Lung (tissue), 12 donors: Measurements from ENCODE around the gene CASR. TPM values are rescaled to one million over a fixed set of nuclear protein-coding genes. Genes with fewer than 3 reads are reported as not detected.

Source experiments
- ATAC-seq: fragments of 200-7000 bp; cut with Tn5 transposase; one replicate; pipeline ENCODE4 v1.9.1; 2020; ENCODE audit warnings: moderate number of reproducible peaks; ENCODE audit not compliant: insufficient read depth, low FRiP score
- DNase-seq, 3 donors: peaks; one replicate each; pipeline ENCODE4 v3.0.0-alpha.2; 2013 to 2017
- H3K27ac ChIP-seq, 2 donors: one replicate each; pipeline ENCODE4 v1.5.1; 2013; ENCODE audit warnings: mild to moderate bottlenecking in 2 of 2, moderate library complexity in 2 of 2, control low read depth in 1 of 2, inconsistent platforms in 1 of 2, low read depth in 1 of 2, low read length in 1 of 2
- H3K27me3 ChIP-seq, 3 donors: one replicate each; pipeline ENCODE4 v1.5.1; 2013; ENCODE audit warnings: low read length in 2 of 3; ENCODE audit not compliant: control insufficient read depth in 3 of 3, insufficient read depth in 3 of 3
- H3K36me3 ChIP-seq, 4 donors: one replicate each; pipeline ENCODE4 v1.5.1; 2013; ENCODE audit warnings: low read length in 4 of 4, mild to moderate bottlenecking in 1 of 4, moderate library complexity in 1 of 4; ENCODE audit not compliant: control insufficient read depth in 4 of 4, insufficient read depth in 4 of 4
- H3K4me1 ChIP-seq, 5 donors: one replicate each; pipeline ENCODE4 v1.5.1; 2013; ENCODE audit warnings: low read length in 5 of 5, mild to moderate bottlenecking in 2 of 5, moderate library complexity in 1 of 5; ENCODE audit not compliant: control insufficient read depth in 5 of 5, insufficient read depth in 5 of 5
- H3K4me3 ChIP-seq: one replicate; pipeline ENCODE4 v1.5.1; 2013; ENCODE audit warnings: mild to moderate bottlenecking, control low read depth, moderate library complexity
- H3K9ac ChIP-seq, 2 donors: one replicate each; pipeline ENCODE4 v1.5.1; 2013; ENCODE audit warnings: low read length in 2 of 2, control low read depth in 1 of 2; ENCODE audit not compliant: insufficient read depth in 1 of 2
- H3K9me3 ChIP-seq, 4 donors: one replicate each; pipeline ENCODE4 v1.5.1; 2013; ENCODE audit warnings: low read length in 3 of 4, mild to moderate bottlenecking in 1 of 4, moderate library complexity in 1 of 4; ENCODE audit not compliant: control insufficient read depth in 4 of 4, insufficient read depth in 3 of 4
- CTCF ChIP-seq: IDR thresholded peaks from 2 replicates; pipeline ENCODE4 v1.5.1; 2012; ENCODE audit warnings: mild to moderate bottlenecking; ENCODE audit errors: control extremely low read depth, extremely low read depth
- WGBS, 2 donors: extraction: QIAGEN DNeasy Blood & Tissue Kit; methylation state at CpG; one replicate each; pipeline ENCODE4 v1.1.7; 2013; 5-methylcytosine and 5-hydroxymethylcytosine counted together
- polyA plus RNA-seq, 2 donors: library from polyadenylated mRNA; stranded (reverse); fragments of 200-250 nt; gene quantifications; one replicate each; pipeline ENCODE4 v1.2.1, GENCODE V29; 2013
- total RNA-seq, 2 donors: library from RNA; depleted of rRNA in 1 of 2; stranded (reverse); fragments of >200 nt in 1 of 2; gene quantifications; one replicate each; pipeline ENCODE4 v1.2.1, GENCODE V29; 2014 to 2021
- donor health status: control.
- donor health status: control.
- donor health status: Bipolar disorder and iron deficiency.
- donor health status: healthy.
- donor health status: DM: yes; HTN: yes; CAD: no.

Gene CASR
- total and polyA plus RNA-seq, 4 donors = 0.02 to 0.40 (median 0.02) TPM; not detected in 1

GRCh38 chr3:122184591-122184929 lies 1.1 kb downstream of the CASR start:
- H3K4me3 ChIP-seq = no peak overlapping the region
- H3K36me3 ChIP-seq = no peaks in the 10 kb centered on the region
- no peak overlapping the region for H3K9ac ChIP-seq
- DNase-seq (no peak), ATAC-seq (no peak)
- H3K27me3 ChIP-seq = peaks cover 0 to 39% (median 27%) of the 10 kb centered on the region in 3 donors
- H3K4me1 ChIP-seq = peaks cover 0 to 6% (median 0%) of the 10 kb centered on the region in 5 donors
- no peak overlapping the region for H3K27ac ChIP-seq
- WGBS, 2 donors = 15 to 18% methylated on average over 18 to 19 of the region's 19 CpGs
- no peak for TF ChIP-seq CTCF
- H3K9me3 ChIP-seq = no peaks in the 10 kb centered on the region

GRCh38 chr3:122186372-122186771 lies 2.9 kb downstream of the CASR start:
- Histone ChIP-seq H3K27me3 (peaks cover 0 to 35% (median 27%) of the 10 kb centered on the region in 3 donors), H3K9me3 (no peaks in the 10 kb centered on the region), H3K36me3 (no peaks in the 10 kb centered on the region), H3K4me3 (no peak overlapping the region), H3K9ac (no peak overlapping the region), H3K27ac (no peak overlapping the region), H3K4me1 (peaks cover 0 to 6% (median 0%) of the 10 kb centered on the region in 5 donors)
- WGBS, 2 donors = 32 to 64% methylated on average over 2 of the region's 2 CpGs
- no peak for DNase-seq
- ATAC-seq = no peak
- TF ChIP-seq CTCF = no peak

- Histone ChIP-seq H3K36me3 (no peaks in the 10 kb centered on the region), H3K4me3 (no peak overlapping the region), H3K9ac (no peak overlapping the region), H3K4me1 (peaks cover 0 to 6% (median 0%) of the 10 kb centered on the region in 5 donors), H3K9me3 (no peaks in the 10 kb centered on the region), H3K27ac (no peak overlapping the region), H3K27me3 (peaks cover 0 to 12% (median 12%) of the 10 kb centered on the region in 3 donors)
- DNase-seq (no peak), ATAC-seq (no peak)
- TF ChIP-seq CTCF = no peak
- 24 to 44% methylated on average over 1 of the region's 1 CpG for WGBS, 2 donors
Observed at GRCh38 chr3:122188737-122189136, 5.3 kb downstream of the CASR start.

GRCh38 chr3:122189357-122189756 lies 5.9 kb downstream of the CASR start:
- DNase-seq (no peak), ATAC-seq (no peak)
- Histone ChIP-seq H3K27me3 (peaks cover 0 to 9% (median 9%) of the 10 kb centered on the region in 3 donors), H3K36me3 (no peaks in the 10 kb centered on the region), H3K4me3 (no peak overlapping the region), H3K27ac (no peak overlapping the region), H3K9ac (no peak overlapping the region), H3K4me1 (peaks cover 0 to 4% (median 0%) of the 10 kb centered on the region in 5 donors), H3K9me3 (no peaks in the 10 kb centered on the region)
- TF ChIP-seq CTCF = no peak
